GM23338 (cell line): ENCODE measurements around the gene FAM89B. TPM values are rescaled to one million over a fixed set of nuclear protein-coding genes. Genes with fewer than 3 reads are reported as not detected.

Experiments
- ATAC-seq: fragments of 200-7000 bp; cut with Tn5 transposase; 3 replicates; pipeline ENCODE4 v1.9.1; 2020
- DNase-seq: peaks from one replicate; pipeline ENCODE4 v3.0.0-alpha.2; 2015; ENCODE audit warnings: low spot score
- H2AFZ ChIP-seq: fragments of 200-600 bp; sonication (generic); 2 replicates; pipeline ENCODE4 v1.8.0; 2016; ENCODE audit warnings: antibody characterized with exemption, mild to moderate bottlenecking, moderate library complexity
- H3F3A ChIP-seq: fragments of 200-600 bp; sonication (generic); replicated peaks from 2 replicates; pipeline ENCODE4 v1.8.0; 2017; ENCODE audit warnings: antibody characterized with exemption, mixed run types, low read depth
- H3K27ac ChIP-seq: fragments of 200-600 bp; sonication (generic); 2 replicates; pipeline ENCODE4 v1.6.1; 2016; ENCODE audit warnings: low read depth
- H3K27me3 ChIP-seq: fragments of 200-600 bp; sonication (generic); 2 replicates; pipeline ENCODE4 v1.8.0; 2016; ENCODE audit warnings: mild to moderate bottlenecking, mixed run types, moderate library complexity; ENCODE audit not compliant: insufficient read depth
- H3K36me3 ChIP-seq: fragments of 200-600 bp; sonication (generic); 2 replicates; pipeline ENCODE4 v1.8.0; 2016; ENCODE audit warnings: mild to moderate bottlenecking; ENCODE audit not compliant: insufficient read depth
- H3K4me1 ChIP-seq: fragments of 200-600 bp; sonication (generic); 2 replicates; pipeline ENCODE4 v1.8.0; 2016; ENCODE audit warnings: mild to moderate bottlenecking, moderate library complexity; ENCODE audit not compliant: insufficient read depth
- H3K4me2 ChIP-seq: fragments of 200-600 bp; sonication (generic); 2 replicates; pipeline ENCODE4 v1.7.1; 2017; ENCODE audit warnings: mixed run types
- H3K4me3 ChIP-seq: fragments of 200-600 bp; sonication (generic); 2 replicates; pipeline ENCODE4 v1.6.1; 2016; ENCODE audit warnings: mixed run types
- H3K79me2 ChIP-seq: fragments of 200-600 bp; sonication (generic); replicated peaks from 2 replicates; pipeline ENCODE4 v1.8.0; 2017; ENCODE audit warnings: mild to moderate bottlenecking; ENCODE audit not compliant: insufficient read depth
- H3K9me2 ChIP-seq: fragments of 200-600 bp; sonication (generic); 2 replicates; pipeline ENCODE4 v1.8.0; 2017; ENCODE audit not compliant: insufficient read depth
- H4K20me1 ChIP-seq: fragments of 200-600 bp; sonication (generic); replicated peaks from 2 replicates; pipeline ENCODE4 v1.8.0; 2017; ENCODE audit warnings: mild to moderate bottlenecking; ENCODE audit not compliant: insufficient read depth
- H3K27ac Mint-ChIP-seq: 2 replicates; pipeline ENCODE4 v1.8.0; 2020; ENCODE audit warnings: inconsistent platforms, mild to moderate bottlenecking, moderate library complexity, mixed read lengths
- H3K27me3 Mint-ChIP-seq: 3 replicates; pipeline ENCODE4 v1.8.0; 2022; ENCODE audit warnings: low read depth, mild to moderate bottlenecking, moderate library complexity, mixed read lengths, inconsistent platforms; ENCODE audit not compliant: insufficient read depth, poor library complexity
- H3K36me3 Mint-ChIP-seq: 3 replicates; pipeline ENCODE4 v1.8.0; 2021; ENCODE audit warnings: low read depth, mild to moderate bottlenecking, inconsistent platforms, moderate library complexity, mixed read lengths
- H3K4me1 Mint-ChIP-seq: 3 replicates; pipeline ENCODE4 v1.8.0; 2020; ENCODE audit warnings: mild to moderate bottlenecking, inconsistent platforms, mixed read lengths
- H3K4me3 Mint-ChIP-seq: 3 replicates; pipeline ENCODE4 v1.8.0; 2021; ENCODE audit warnings: moderate library complexity, mild to moderate bottlenecking, inconsistent platforms, mixed read lengths
- H3K9me3 Mint-ChIP-seq: 3 replicates; pipeline ENCODE4 v1.8.0; 2020; ENCODE audit warnings: moderate library complexity, mild to moderate bottlenecking, inconsistent platforms, mixed read lengths
- REST ChIP-seq: IDR thresholded peaks from one replicate; pipeline ENCODE4 v1.6.1; 2018; ENCODE audit warnings: antibody characterized with exemption; ENCODE audit not compliant: unreplicated experiment
- polyA plus RNA-seq: library from polyadenylated mRNA; unstranded; fragments of >200 nt; fragmentation: Nextera tagmentation; extraction: Ambion mirVana; gene quantifications from 2 replicates; pipeline ENCODE4 v1.2.1, GENCODE V29; 2016
- small RNA-seq: library from RNA; depleted of rRNA; stranded (forward); fragments of <200 nt; gene quantifications from one replicate; pipeline ENCODE3, GENCODE V24; 2014; ENCODE audit warnings: low replicate concordance
- total RNA-seq: library from RNA; depleted of rRNA; stranded (reverse); fragments of >200 nt; shearing (Covaris generic); gene quantifications from 2 replicates; pipeline ENCODE4 v1.2.3, GENCODE V29; 2014; rRNA removed

FAM89B gene
- total and polyA plus RNA-seq, 2 experiments from 2014 or later, result 13.0 to 18.2 TPM

GRCh38 chr11:65623177-65623576 is 50.8 kb downstream of the FAM89B start:
- Histone ChIP-seq H3K4me3 (no peak overlapping the region), H3K27ac (no peak overlapping the region), H3K9me2 (no peaks in the 10 kb centered on the region), H3K27me3 (no peaks in the 10 kb centered on the region), H4K20me1 (no peaks in the 10 kb centered on the region; the same call in 1 of the 2 replicates), H3K4me2 (no peak overlapping the region), H2AFZ (no peak overlapping the region), H3K79me2 (no peaks in the 10 kb centered on the region), H3K36me3 (peaks cover 7% of the 10 kb centered on the region), H3F3A (no peaks in the 10 kb centered on the region; the same call in 1 of the 2 replicates), H3K4me1 (no peaks in the 10 kb centered on the region)
- Mint-ChIP-seq H3K4me1 (no peaks in the 10 kb centered on the region; the same call in 2 of the 3 replicates), H3K9me3 (no peaks in the 10 kb centered on the region), H3K4me3 (no peak overlapping the region; the same call in 2 of the 3 replicates), H3K36me3 (peaks cover 45% of the 10 kb centered on the region), H3K27ac (no peak overlapping the region), H3K27me3 (peaks cover 11% of the 10 kb centered on the region)
- no peak for TF ChIP-seq REST
- ATAC-seq, result no peak
- no peak for DNase-seq

Small RNA genes within 50 kb of the gene (small RNA-seq; reads per million reads assigned to genes)
- not detected for gene AP001362.1

Other genes with a start within 250 kb of the FAM89B start
- 54.1 and 59.0 TPM in 2 replicates for gene DPF2, start 238.7 kb upstream of the FAM89B start, total RNA-seq
- 64.3 and 66.4 TPM in 2 replicates for gene DPF2, start 238.7 kb upstream of the FAM89B start, polyA plus RNA-seq
- 3.0 and 3.5 TPM in 2 replicates for gene TIGD3, start 217.8 kb upstream of the FAM89B start, total RNA-seq
- 1.2 and 1.5 TPM in 2 replicates for gene TIGD3, start 217.8 kb upstream of the FAM89B start, polyA plus RNA-seq
- 0.10 and 0.35 TPM in 2 replicates for gene SLC25A45, start 189.9 kb upstream of the FAM89B start, total RNA-seq
- 0.74 and 0.89 TPM in 2 replicates for gene SLC25A45, start 189.9 kb upstream of the FAM89B start, polyA plus RNA-seq
- gene FRMD8, start 185.9 kb upstream of the FAM89B start, total RNA-seq, result 35.4 and 41.4 TPM in 2 replicates
- 6.2 and 7.0 TPM in 2 replicates for gene FRMD8, start 185.9 kb upstream of the FAM89B start, polyA plus RNA-seq
- gene NEAT1, start 149.7 kb upstream of the FAM89B start, total RNA-seq, result 6.3 and 7.2 TPM in 2 replicates
- 3.6 and 5.3 TPM in 2 replicates for gene NEAT1, start 149.7 kb upstream of the FAM89B start, polyA plus RNA-seq
- 1,789 and 2,206 TPM in 2 replicates for gene MALAT1, start 73.5 kb upstream of the FAM89B start, total RNA-seq
- 4,618 and 6,020 TPM in 2 replicates for gene MALAT1, start 73.5 kb upstream of the FAM89B start, polyA plus RNA-seq
- 55.1 and 66.1 TPM in 2 replicates for gene SCYL1, start 47.5 kb upstream of the FAM89B start, total RNA-seq
- 52.7 and 61.7 TPM in 2 replicates for gene SCYL1, start 47.5 kb upstream of the FAM89B start, polyA plus RNA-seq
- gene LTBP3, start 14.2 kb upstream of the FAM89B start, total RNA-seq, result 29.2 and 29.8 TPM in 2 replicates
- gene LTBP3, start 14.2 kb upstream of the FAM89B start, polyA plus RNA-seq, result 9.5 and 11.9 TPM in 2 replicates
- 78.1 and 78.6 TPM in 2 replicates for gene ZNRD2, start 2.1 kb upstream of the FAM89B start, total RNA-seq
- 140 and 148 TPM in 2 replicates for gene ZNRD2, start 2.1 kb upstream of the FAM89B start, polyA plus RNA-seq
- gene EHBP1L1, start 3.5 kb downstream of the FAM89B start, total RNA-seq, result 10.9 and 12.6 TPM in 2 replicates
- 1.4 and 2.9 TPM in 2 replicates for gene EHBP1L1, start 3.5 kb downstream of the FAM89B start, polyA plus RNA-seq
- not detected in 2 replicates for gene KCNK7, start 23.3 kb downstream of the FAM89B start, total RNA-seq
- 0.24 and 0.60 TPM in 2 replicates for gene KCNK7, start 23.3 kb downstream of the FAM89B start, polyA plus RNA-seq
- 32.8 and 38.6 TPM in 2 replicates for gene MAP3K11, start 41.7 kb downstream of the FAM89B start, total RNA-seq
- 19.8 and 20.8 TPM in 2 replicates for gene MAP3K11, start 41.7 kb downstream of the FAM89B start, polyA plus RNA-seq
- 41.2 and 52.2 TPM in 2 replicates for gene PCNX3, start 43.2 kb downstream of the FAM89B start, total RNA-seq
- 7.3 and 8.7 TPM in 2 replicates for gene PCNX3, start 43.2 kb downstream of the FAM89B start, polyA plus RNA-seq
- gene SIPA1, start 65.6 kb downstream of the FAM89B start, total RNA-seq, result 54.6 and 56.7 TPM in 2 replicates
- gene SIPA1, start 65.6 kb downstream of the FAM89B start, polyA plus RNA-seq, result 50.1 and 75.5 TPM in 2 replicates
- gene RELA, start 90.4 kb downstream of the FAM89B start, total RNA-seq, result 17.0 and 22.8 TPM in 2 replicates
- 12.9 and 18.5 TPM in 2 replicates for gene RELA, start 90.4 kb downstream of the FAM89B start, polyA plus RNA-seq
- 33.3 and 40.4 TPM in 2 replicates for gene KAT5, start 139.7 kb downstream of the FAM89B start, total RNA-seq
- gene KAT5, start 139.7 kb downstream of the FAM89B start, polyA plus RNA-seq, result 34.6 and 34.8 TPM in 2 replicates
- 37.8 and 70.8 TPM in 2 replicates for gene RNASEH2C, start 148.3 kb downstream of the FAM89B start, total RNA-seq
- gene RNASEH2C, start 148.3 kb downstream of the FAM89B start, polyA plus RNA-seq, result 73.2 and 74.8 TPM in 2 replicates
- gene AP5B1, start 208.4 kb downstream of the FAM89B start, total RNA-seq, result 12.5 and 16.1 TPM in 2 replicates
- 3.1 TPM in 2 replicates for gene AP5B1, start 208.4 kb downstream of the FAM89B start, polyA plus RNA-seq
- 3.3 and 5.1 TPM in 2 replicates for gene OVOL1, start 214.5 kb downstream of the FAM89B start, total RNA-seq
- gene OVOL1, start 214.5 kb downstream of the FAM89B start, polyA plus RNA-seq, result 1.4 and 1.5 TPM in 2 replicates